Neuron (in vitro differentiated cells): ENCODE measurements around the gene SALL1.

Source experiments
- H2AFZ ChIP-seq: one replicate; pipeline ENCODE4 v1.6.1; 2013; ENCODE audit warnings: low read depth, mild to moderate bottlenecking, inconsistent platforms, low read length, moderate library complexity
- H3K27me3 ChIP-seq: one replicate; pipeline ENCODE4 v1.6.1; 2013; ENCODE audit warnings: low read length; ENCODE audit not compliant: insufficient read depth
- H3K36me3 ChIP-seq: one replicate; pipeline ENCODE4 v1.6.1; 2013; ENCODE audit warnings: low read length; ENCODE audit not compliant: insufficient read depth
- H3K4me1 ChIP-seq: one replicate; pipeline ENCODE4 v1.6.1; 2013; ENCODE audit warnings: low read length; ENCODE audit not compliant: insufficient read depth
- H3K4me3 ChIP-seq: 2 replicates; pipeline ENCODE4 v1.5.1; 2013; ENCODE audit warnings: mild to moderate bottlenecking, low read length, moderate library complexity
- H3K9me3 ChIP-seq: one replicate; pipeline ENCODE4 v1.6.1; 2013; ENCODE audit warnings: low read length

SALL1 gene

GRCh38 chr16:51111759-51112158 is 39.3 kb downstream of the SALL1 start:
- H3K4me3 ChIP-seq: no peak overlapping the region
- peaks cover 44% of the 10 kb centered on the region for H3K4me1 ChIP-seq
- no peaks in the 10 kb centered on the region for H3K36me3 ChIP-seq
- H2AFZ ChIP-seq: no peak overlapping the region
- H3K27me3 ChIP-seq: peaks cover 9% of the 10 kb centered on the region
- H3K9me3 ChIP-seq: no peaks in the 10 kb centered on the region

DNA sequence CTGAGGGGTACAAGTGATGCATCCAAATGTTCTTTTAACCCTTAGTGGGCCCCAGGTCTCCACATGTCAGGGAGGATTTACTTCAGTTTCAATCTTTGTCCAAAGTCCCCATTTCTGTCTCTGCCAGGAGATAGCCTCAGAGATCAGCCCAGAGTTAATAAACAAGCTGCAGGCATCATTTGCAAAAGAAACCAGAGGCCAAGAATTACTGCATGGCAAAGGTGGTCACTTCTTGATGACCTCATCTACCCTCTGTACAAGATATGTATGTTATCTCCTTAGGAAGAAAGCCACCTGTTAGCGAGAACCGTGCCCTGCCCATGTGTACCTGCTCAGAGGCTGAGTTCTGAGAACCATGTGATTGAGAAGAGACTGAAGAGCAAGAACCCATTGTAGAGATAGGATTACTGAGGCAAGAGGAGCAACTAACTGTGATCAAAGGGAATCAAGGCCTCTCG is 40.3 kb downstream of the SALL1 start:
- no peaks in the 10 kb centered on the region for H3K36me3 ChIP-seq
- H3K27me3 ChIP-seq: peaks cover 9% of the 10 kb centered on the region
- H2AFZ ChIP-seq: no peak overlapping the region
- no peak overlapping the region for H3K4me3 ChIP-seq
- no peaks in the 10 kb centered on the region for H3K9me3 ChIP-seq
- peaks cover 38% of the 10 kb centered on the region for H3K4me1 ChIP-seq

DNA sequence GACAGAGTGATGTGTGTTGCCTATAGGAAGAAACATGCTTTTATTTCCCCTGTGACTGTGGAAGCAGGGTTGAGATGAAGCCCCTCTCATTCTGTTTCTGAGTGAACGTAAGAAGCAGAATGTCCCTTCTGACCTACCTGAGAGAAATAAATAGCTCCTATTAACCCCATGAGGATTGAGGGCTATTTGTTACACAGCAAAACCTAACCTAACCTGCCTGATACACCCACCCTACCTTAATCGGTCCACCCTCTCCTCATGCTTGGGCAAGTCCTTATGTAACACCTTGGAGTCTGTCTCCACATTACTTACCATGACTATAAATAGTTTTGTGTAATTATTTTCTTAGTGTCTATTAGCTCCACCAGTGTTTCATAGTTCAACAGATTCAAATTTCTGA is 41.9 kb downstream of the SALL1 start:
- Histone ChIP-seq H2AFZ (no peak overlapping the region), H3K9me3 (no peaks in the 10 kb centered on the region), H3K4me1 (peaks cover 27% of the 10 kb centered on the region), H3K4me3 (no peak overlapping the region), H3K27me3 (peaks cover 8% of the 10 kb centered on the region), H3K36me3 (no peaks in the 10 kb centered on the region)

DNA sequence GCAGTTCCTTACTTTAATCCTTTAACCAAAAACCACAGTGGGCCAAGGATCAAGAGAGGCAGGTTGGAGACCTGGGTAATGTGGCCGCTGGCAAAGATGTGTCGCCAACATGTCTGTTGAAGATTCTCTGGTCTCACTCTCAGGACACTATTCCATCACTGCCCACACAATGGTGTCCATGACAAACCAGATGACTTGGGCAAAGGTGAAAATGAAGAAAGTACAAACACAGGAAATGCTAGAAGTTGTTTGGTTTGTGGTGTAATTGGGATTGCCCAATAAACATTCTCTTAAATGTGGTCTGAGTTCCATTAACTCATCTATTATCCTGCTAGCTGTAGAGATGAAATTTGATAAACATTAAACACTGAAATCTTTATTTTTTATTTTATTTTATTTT is 43.3 kb downstream of the SALL1 start:
- Histone ChIP-seq H3K4me3 (no peak overlapping the region), H3K9me3 (no peaks in the 10 kb centered on the region), H3K4me1 (peaks cover 14% of the 10 kb centered on the region), H2AFZ (no peak overlapping the region), H3K27me3 (peaks cover 8% of the 10 kb centered on the region), H3K36me3 (no peaks in the 10 kb centered on the region)

- no peaks in the 10 kb centered on the region for H3K36me3 ChIP-seq
- H3K4me3 ChIP-seq: no peak overlapping the region
- no peaks in the 10 kb centered on the region for H3K9me3 ChIP-seq
- H3K4me1 ChIP-seq: peaks cover 2% of the 10 kb centered on the region
- H2AFZ ChIP-seq: no peak overlapping the region
- peaks cover 7% of the 10 kb centered on the region for H3K27me3 ChIP-seq
Observed at GRCh38 chr16:51106535-51106934, 44.5 kb downstream of the SALL1 start.

- Histone ChIP-seq H3K4me1 (no peaks in the 10 kb centered on the region), H3K4me3 (no peak overlapping the region), H2AFZ (no peak overlapping the region), H3K27me3 (peaks cover 7% of the 10 kb centered on the region), H3K9me3 (no peaks in the 10 kb centered on the region), H3K36me3 (no peaks in the 10 kb centered on the region)
Observed at GRCh38 chr16:51103590-51103989, 47.5 kb downstream of the SALL1 start.

GRCh38 chr16:51097729-51098128 is 53.3 kb downstream of the SALL1 start:
- Histone ChIP-seq H3K36me3 (no peaks in the 10 kb centered on the region), H3K9me3 (no peaks in the 10 kb centered on the region), H3K4me1 (peaks cover 13% of the 10 kb centered on the region), H3K4me3 (no peak overlapping the region), H3K27me3 (peaks cover 8% of the 10 kb centered on the region), H2AFZ (no peak overlapping the region)

GRCh38 chr16:51095890-51096626 is 55.0 kb downstream of the SALL1 start:
- H3K4me1 ChIP-seq: peaks cover 13% of the 10 kb centered on the region
- H3K4me3 ChIP-seq: no peak overlapping the region
- H3K27me3 ChIP-seq: peaks cover 8% of the 10 kb centered on the region
- no peaks in the 10 kb centered on the region for H3K36me3 ChIP-seq
- H3K9me3 ChIP-seq: peaks cover 2% of the 10 kb centered on the region
- no peak overlapping the region for H2AFZ ChIP-seq

- H3K36me3 ChIP-seq: no peaks in the 10 kb centered on the region
- H3K27me3 ChIP-seq: peaks cover 5% of the 10 kb centered on the region
- peaks cover 13% of the 10 kb centered on the region for H3K4me1 ChIP-seq
- no peak overlapping the region for H3K4me3 ChIP-seq
- H3K9me3 ChIP-seq: peaks cover 2% of the 10 kb centered on the region
- H2AFZ ChIP-seq: peak overlapping the region; percentile 34
Observed at GRCh38 chr16:51095084-51095881, 55.8 kb downstream of the SALL1 start.

- Histone ChIP-seq H3K27me3 (peaks cover 5% of the 10 kb centered on the region), H3K9me3 (peaks cover 5% of the 10 kb centered on the region), H3K4me3 (no peak overlapping the region), H2AFZ (no peak overlapping the region), H3K4me1 (peaks cover 16% of the 10 kb centered on the region), H3K36me3 (no peaks in the 10 kb centered on the region)
Observed at GRCh38 chr16:51093726-51094280, 57.3 kb downstream of the SALL1 start.
